ENCODE data around the gene INPP5E. TPM values are rescaled to one million over a fixed set of nuclear protein-coding genes. Genes with fewer than 3 reads are reported as not detected.

Gene INPP5E
- total and polyA plus RNA-seq, 10 of the 15 experiments (the other 5 are each of a cell fraction or from before 2014, with no cell fraction given), result 0.24 to 16.0 (median 5.3) TPM

DNA sequence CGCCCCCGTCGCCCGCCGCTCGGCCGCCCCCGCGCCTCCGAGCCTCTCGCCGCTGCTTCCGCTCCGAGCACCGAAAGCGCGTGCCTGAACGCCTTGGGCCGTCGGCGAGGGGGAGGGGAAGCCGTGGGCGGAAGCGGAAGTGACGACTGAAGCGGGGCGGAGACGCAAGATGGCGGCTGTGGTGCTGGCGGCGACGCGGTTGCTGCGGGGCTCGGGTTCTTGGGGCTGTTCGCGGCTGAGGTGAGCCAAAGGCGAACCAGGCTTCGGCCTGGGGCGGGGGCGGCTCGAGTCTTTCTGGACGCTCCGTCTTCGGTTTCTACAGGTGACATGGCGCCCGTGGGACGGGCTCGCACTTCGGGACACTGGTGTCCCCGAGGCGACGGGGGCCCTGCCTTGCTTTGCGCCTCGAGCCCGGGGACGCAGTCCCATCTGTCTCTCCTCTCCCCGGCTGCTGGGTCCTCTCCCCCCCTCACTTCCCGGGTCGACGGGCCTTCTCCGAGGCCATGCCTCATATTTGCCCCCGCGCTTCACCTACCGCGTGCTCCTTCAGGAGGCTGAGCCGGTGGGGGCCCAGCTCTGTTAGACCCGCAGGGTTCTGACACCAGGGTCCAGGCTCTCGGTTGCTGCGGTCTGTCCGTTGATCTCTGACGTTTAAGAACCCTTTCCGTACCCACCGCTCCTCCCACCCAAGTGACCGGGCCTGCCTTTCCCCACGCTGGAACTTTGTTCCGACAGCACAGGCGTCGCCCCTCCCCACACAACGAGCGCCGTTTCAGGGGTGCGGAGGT, 29.0 kb downstream of the INPP5E start, which contains the start of the genes ENTR1 and PMPCA:
Gene ENTR1, minus strand, starts transcription at position 115 of the 788 bp plus-strand sequence. CDS start 217 bp downstream, outside the sequence.
Gene PMPCA, plus strand, starts transcription at position 159 of the 788 bp plus-strand sequence. Its CDS starts 11 bp downstream, at position 170.
- no peaks in the 10 kb centered on the region for H4K20me1 ChIP-seq (ENCODE audit: control insufficient read depth, insufficient read depth)
- peak; percentile 52 for FAIRE-seq
- BruUV-seq (replicated peaks), result no TSS peak
- ChIA-PET RAD21 (ENCODE audit: unreplicated experiment) (no interaction called here), POLR2A (interaction anchor here (1.1 to 1.9 kb wide), 6 partner anchors 10 to 659 kb away, joined by 3 to 11 read pairs (median 4); partner anchors contain the start of genes SAPCD2 and SNAPC4), SMC1A (ENCODE audit: uncharacterized antibody, unreplicated experiment) (interaction anchor here (1.4 kb wide), 1 partner anchor 10 kb away, joined by 4 read pairs; no protein-coding TSS in a partner anchor), CTCF (interaction anchor here (1.3 to 2.0 kb wide), 2 partner anchors 10 to 48 kb away, joined by 6 to 21 read pairs; no protein-coding TSS in a partner anchor)
- H2AFZ ChIP-seq (ENCODE audit: control insufficient read depth, low read depth, low read length), result peak within 1 kb of the TSS; percentile 67
- H3K4me2 ChIP-seq (ENCODE audit: control insufficient read depth, insufficient read depth), result peak within 1 kb of the TSS; percentile 99
- peaks cover 16% of the 10 kb centered on the region for H3K4me1 ChIP-seq (ENCODE audit: control insufficient read depth, insufficient read depth, low read length)
- H3K79me2 ChIP-seq (ENCODE audit: control insufficient read depth, insufficient read depth, low read length), result peaks cover 55% of the 10 kb centered on the region
- ATAC-seq, result peak; percentile 78
- no peaks in the 10 kb centered on the region for H3K27me3 ChIP-seq (replicated peaks in 1 of 2; ENCODE audit: control insufficient read depth in 2 of 2, insufficient read depth in 2 of 2, low read length in 1 of 2)
- H3K4me3 ChIP-seq, result peak within 1 kb of the TSS; percentile 96
- WGBS (ENCODE audit: insufficient coverage, insufficient replicate concordance, low lambda C conversion rate, missing lambda C conversion rate), result 1% methylated on average over 63 of the region's 83 CpGs
- H3K9ac ChIP-seq (ENCODE audit: control insufficient read depth, insufficient read depth, low read length), result peak within 1 kb of the TSS; percentile 97
- DNase-seq (ENCODE audit: low read depth, low spot score), result peak; percentile 66
- H3K9me3 ChIP-seq (replicated peaks; ENCODE audit: control insufficient read depth, insufficient read depth, low read length), result no peaks in the 10 kb centered on the region
- in situ Hi-C loops (cut with MboI), result no loop called here
- intact Hi-C loops (cut with micrococcal nuclease; ENCODE audit: unreplicated experiment), result loop anchor here (2.0 kb wide), 1 partner anchor 72 kb away; the partner anchor contains the start of gene SEC16A
- peak within 1 kb of the TSS; percentile 93 for H3K27ac ChIP-seq (ENCODE audit: control insufficient read depth, insufficient read depth)
- peaks cover 15 to 21% of the 10 kb centered on the region in 2 experiments; a peak in 3 of 4 replicates for H3K36me3 ChIP-seq (ENCODE audit: control insufficient read depth in 2 of 2, insufficient read depth in 2 of 2, low read length in 1 of 2)
- TF ChIP-seq SIN3A (IDR thresholded peaks at IDR 0.05; ENCODE audit: low read depth, low read length), result peak; percentile 55; the same call in 1 of the 2 replicates
- peak; percentile 94 for TF ChIP-seq POLR2AphosphoS5 (IDR thresholded peaks at IDR 0.05; ENCODE audit: low read length)
- TF ChIP-seq ZBTB11 (CRISPR knock-in tag; IDR thresholded peaks at IDR 0.05), result no peak
- 0 out of 2 replicates have a peak, but pooled peaks have one; percentile 19 for TF ChIP-seq RFX5 (IDR thresholded peaks at IDR 0.05; ENCODE audit: low read depth, low read length)
- TF ChIP-seq STAT1 (conservative IDR thresholded peaks at IDR 0.05), result no peak
- no peak for TF ChIP-seq SREBF2 (IDR thresholded peaks at IDR 0.05; ENCODE audit: low read length)
- TF ChIP-seq, protein P1, sequence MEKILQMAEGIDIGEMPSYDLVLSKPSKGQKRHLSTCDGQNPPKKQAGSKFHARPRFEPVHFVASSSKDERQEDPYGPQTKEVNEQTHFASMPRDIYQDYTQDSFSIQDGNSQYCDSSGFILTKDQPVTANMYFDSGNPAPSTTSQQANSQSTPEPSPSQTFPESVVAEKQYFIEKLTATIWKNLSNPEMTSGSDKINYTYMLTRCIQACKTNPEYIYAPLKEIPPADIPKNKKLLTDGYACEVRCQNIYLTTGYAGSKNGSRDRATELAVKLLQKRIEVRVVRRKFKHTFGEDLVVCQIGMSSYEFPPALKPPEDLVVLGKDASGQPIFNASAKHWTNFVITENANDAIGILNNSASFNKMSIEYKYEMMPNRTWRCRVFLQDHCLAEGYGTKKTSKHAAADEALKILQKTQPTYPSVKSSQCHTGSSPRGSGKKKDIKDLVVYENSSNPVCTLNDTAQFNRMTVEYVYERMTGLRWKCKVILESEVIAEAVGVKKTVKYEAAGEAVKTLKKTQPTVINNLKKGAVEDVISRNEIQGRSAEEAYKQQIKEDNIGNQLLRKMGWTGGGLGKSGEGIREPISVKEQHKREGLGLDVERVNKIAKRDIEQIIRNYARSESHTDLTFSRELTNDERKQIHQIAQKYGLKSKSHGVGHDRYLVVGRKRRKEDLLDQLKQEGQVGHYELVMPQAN (conservative IDR thresholded peaks at IDR 0.05), result peak; percentile 75
- TF ChIP-seq, protein P2, sequence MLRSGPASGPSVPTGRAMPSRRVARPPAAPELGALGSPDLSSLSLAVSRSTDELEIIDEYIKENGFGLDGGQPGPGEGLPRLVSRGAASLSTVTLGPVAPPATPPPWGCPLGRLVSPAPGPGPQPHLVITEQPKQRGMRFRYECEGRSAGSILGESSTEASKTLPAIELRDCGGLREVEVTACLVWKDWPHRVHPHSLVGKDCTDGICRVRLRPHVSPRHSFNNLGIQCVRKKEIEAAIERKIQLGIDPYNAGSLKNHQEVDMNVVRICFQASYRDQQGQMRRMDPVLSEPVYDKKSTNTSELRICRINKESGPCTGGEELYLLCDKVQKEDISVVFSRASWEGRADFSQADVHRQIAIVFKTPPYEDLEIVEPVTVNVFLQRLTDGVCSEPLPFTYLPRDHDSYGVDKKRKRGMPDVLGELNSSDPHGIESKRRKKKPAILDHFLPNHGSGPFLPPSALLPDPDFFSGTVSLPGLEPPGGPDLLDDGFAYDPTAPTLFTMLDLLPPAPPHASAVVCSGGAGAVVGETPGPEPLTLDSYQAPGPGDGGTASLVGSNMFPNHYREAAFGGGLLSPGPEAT (IDR thresholded peaks at IDR 0.05; ENCODE audit: low read depth), result peak; percentile 97
- peak; percentile 99 for TF ChIP-seq YY1 (IDR thresholded peaks at IDR 0.05; ENCODE audit: low read depth, low read length)
- 0 out of 2 replicates have a peak, but pooled peaks have one; percentile 73 for TF ChIP-seq HDAC2 (IDR thresholded peaks at IDR 0.05)
- peak; percentile 64 for TF ChIP-seq RELA (IDR thresholded peaks at IDR 0.05; ENCODE audit: borderline replicate concordance, partially characterized antibody)
- TF ChIP-seq ZZZ3 (IDR thresholded peaks at IDR 0.05; ENCODE audit: control insufficient read depth, insufficient read length, low read depth), result no peak
- no peak for TF ChIP-seq HSF1 (IDR thresholded peaks at IDR 0.05; ENCODE audit: low read depth, low read length)
- peak; percentile 99 for TF ChIP-seq TAF1 (IDR thresholded peaks at IDR 0.05; ENCODE audit: borderline replicate concordance, low read depth, low read length)
- TF ChIP-seq RUNX3 (IDR thresholded peaks at IDR 0.05; ENCODE audit: low read length), result peak; percentile 44; the same call in 1 of the 2 replicates

All from GM12878 (cell line).